ENCODE results near the gene LAMP2.
"Not testable (repeated sequence)": the region's sequence is repeated elsewhere in the genome, so short reads cannot be mapped to it uniquely, and the experiment has no call there.

The LAMP2 gene

GRCh38 chrX:120468825-120469525 is at the start of gene LAMP2:
TSS of gene LAMP2 (minus strand) at chrX:120469296. CDS start at chrX:120469169, 127 bp downstream.
- Histone ChIP-seq H3K27ac (ENCODE audit: low read depth in 2 of 2, low read length in 2 of 2) (peak within 1 kb of the TSS; percentile 81 to 87), H3K36me3 (ENCODE audit: control insufficient read depth in 2 of 2, insufficient read depth in 2 of 2, low read length in 2 of 2) (no peaks in the 10 kb centered on the region), H3K27me3 (ENCODE audit: control insufficient read depth in 2 of 2, insufficient read depth in 2 of 2, low read length in 2 of 2) (peaks cover 0 to 4% of the 10 kb centered on the region in 2 donors), H3K4me3 (ENCODE audit: low read length in 2 of 2) (peak within 1 kb of the TSS; percentile 72 to 90), H3K4me1 (ENCODE audit: control insufficient read depth in 2 of 2, insufficient read depth in 2 of 2, low read length in 2 of 2) (peaks cover 0 to 3% of the 10 kb centered on the region in 2 donors), H3K9ac (ENCODE audit: low read depth in 1 of 2, low read length in 2 of 2) (peak within 1 kb of the TSS; percentile 73 to 74), H3K9me3 (ENCODE audit: control insufficient read depth in 2 of 2, low read length in 2 of 2) (no peaks in the 10 kb centered on the region)

GRCh38 chrX:120517936-120518335 is 48.8 kb upstream of the LAMP2 start:
- Histone ChIP-seq H3K9ac (ENCODE audit: low read depth in 1 of 2, low read length in 2 of 2) (no peak overlapping the region), H3K36me3 (ENCODE audit: control insufficient read depth in 2 of 2, insufficient read depth in 2 of 2, low read length in 2 of 2) (no peaks in the 10 kb centered on the region)

GRCh38 chrX:120514236-120514635 is 45.1 kb upstream of the LAMP2 start:
- no peak overlapping the region for H3K27ac ChIP-seq (ENCODE audit: low read depth in 2 of 2, low read length in 2 of 2)
- no peaks in the 10 kb centered on the region for H3K36me3 ChIP-seq (ENCODE audit: control insufficient read depth in 2 of 2, insufficient read depth in 2 of 2, low read length in 2 of 2)
- no peaks in the 10 kb centered on the region for H3K9me3 ChIP-seq (ENCODE audit: control insufficient read depth in 2 of 2, low read length in 2 of 2)
- no peaks in the 10 kb centered on the region for H3K27me3 ChIP-seq (ENCODE audit: control insufficient read depth in 2 of 2, insufficient read depth in 2 of 2, low read length in 2 of 2)
- H3K4me1 ChIP-seq (ENCODE audit: control insufficient read depth in 2 of 2, insufficient read depth in 2 of 2, low read length in 2 of 2): peaks cover 0 to 3% of the 10 kb centered on the region in 2 donors
- no peak overlapping the region for H3K4me3 ChIP-seq (ENCODE audit: low read length in 2 of 2)
- no peak overlapping the region for H3K9ac ChIP-seq (ENCODE audit: low read depth in 1 of 2, low read length in 2 of 2)

More at GRCh38 chrX:120517936-120518335, 48.8 kb upstream of the LAMP2 start:
- Histone ChIP-seq H3K27ac (ENCODE audit: low read depth in 2 of 2, low read length in 2 of 2) (no peak overlapping the region), H3K4me1 (ENCODE audit: control insufficient read depth in 2 of 2, insufficient read depth in 2 of 2, low read length in 2 of 2) (no peaks in the 10 kb centered on the region), H3K9me3 (ENCODE audit: control insufficient read depth in 2 of 2, low read length in 2 of 2) (no peaks in the 10 kb centered on the region), H3K4me3 (ENCODE audit: low read length in 2 of 2) (no peak overlapping the region), H3K27me3 (ENCODE audit: control insufficient read depth in 2 of 2, insufficient read depth in 2 of 2, low read length in 2 of 2) (no peaks in the 10 kb centered on the region)

- H3K27me3 ChIP-seq (ENCODE audit: control insufficient read depth in 2 of 2, insufficient read depth in 2 of 2, low read length in 2 of 2): no peaks in the 10 kb centered on the region
- H3K9ac ChIP-seq (ENCODE audit: low read depth in 1 of 2, low read length in 2 of 2): no peak overlapping the region
- peaks cover 0 to 3% of the 10 kb centered on the region in 2 donors for H3K4me1 ChIP-seq (ENCODE audit: control insufficient read depth in 2 of 2, insufficient read depth in 2 of 2, low read length in 2 of 2)
- H3K27ac ChIP-seq (ENCODE audit: low read depth in 2 of 2, low read length in 2 of 2): no peak overlapping the region
- no peak overlapping the region for H3K4me3 ChIP-seq (ENCODE audit: low read length in 2 of 2)
- H3K36me3 ChIP-seq (ENCODE audit: control insufficient read depth in 2 of 2, insufficient read depth in 2 of 2, low read length in 2 of 2): no peaks in the 10 kb centered on the region
- H3K9me3 ChIP-seq (ENCODE audit: control insufficient read depth in 2 of 2, low read length in 2 of 2): no peaks in the 10 kb centered on the region
These were observed 43.5 kb upstream of the LAMP2 start for GRCh38 chrX:120512627-120513026.

GRCh38 chrX:120512222-120512621 is 43.1 kb upstream of the LAMP2 start:
- Histone ChIP-seq H3K4me3 (ENCODE audit: low read length in 2 of 2) (no peak overlapping the region), H3K9me3 (ENCODE audit: control insufficient read depth in 2 of 2, low read length in 2 of 2) (no peaks in the 10 kb centered on the region), H3K27me3 (ENCODE audit: control insufficient read depth in 2 of 2, insufficient read depth in 2 of 2, low read length in 2 of 2) (no peaks in the 10 kb centered on the region), H3K27ac (ENCODE audit: low read depth in 2 of 2, low read length in 2 of 2) (no peak overlapping the region), H3K4me1 (ENCODE audit: control insufficient read depth in 2 of 2, insufficient read depth in 2 of 2, low read length in 2 of 2) (peaks cover 0 to 3% of the 10 kb centered on the region in 2 donors), H3K9ac (ENCODE audit: low read depth in 1 of 2, low read length in 2 of 2) (no peak overlapping the region), H3K36me3 (ENCODE audit: control insufficient read depth in 2 of 2, insufficient read depth in 2 of 2, low read length in 2 of 2) (no peaks in the 10 kb centered on the region)

- Histone ChIP-seq H3K4me1 (ENCODE audit: control insufficient read depth in 2 of 2, insufficient read depth in 2 of 2, low read length in 2 of 2) (no peaks in the 10 kb centered on the region), H3K4me3 (ENCODE audit: low read length in 2 of 2) (no peak overlapping the region), H3K9ac (ENCODE audit: low read depth in 1 of 2, low read length in 2 of 2) (no peak overlapping the region), H3K36me3 (ENCODE audit: control insufficient read depth in 2 of 2, insufficient read depth in 2 of 2, low read length in 2 of 2) (no peaks in the 10 kb centered on the region), H3K27ac (ENCODE audit: low read depth in 2 of 2, low read length in 2 of 2) (no peak overlapping the region), H3K9me3 (ENCODE audit: control insufficient read depth in 2 of 2, low read length in 2 of 2) (no peaks in the 10 kb centered on the region), H3K27me3 (ENCODE audit: control insufficient read depth in 2 of 2, insufficient read depth in 2 of 2, low read length in 2 of 2) (no peaks in the 10 kb centered on the region)
These were observed 35.5 kb upstream of the LAMP2 start for GRCh38 chrX:120504569-120504968.

GRCh38 chrX:120499301-120500072 is 30.4 kb upstream of the LAMP2 start:
- H3K27ac ChIP-seq (ENCODE audit: low read depth in 2 of 2, low read length in 2 of 2): no peak overlapping the region
- no peak overlapping the region for H3K9ac ChIP-seq (ENCODE audit: low read depth in 1 of 2, low read length in 2 of 2)
- H3K9me3 ChIP-seq (ENCODE audit: control insufficient read depth in 2 of 2, low read length in 2 of 2): no peaks in the 10 kb centered on the region
- no peaks in the 10 kb centered on the region for H3K36me3 ChIP-seq (ENCODE audit: control insufficient read depth in 2 of 2, insufficient read depth in 2 of 2, low read length in 2 of 2)
- H3K27me3 ChIP-seq (ENCODE audit: control insufficient read depth in 2 of 2, insufficient read depth in 2 of 2, low read length in 2 of 2): no peaks in the 10 kb centered on the region
- H3K4me1 ChIP-seq (ENCODE audit: control insufficient read depth in 2 of 2, insufficient read depth in 2 of 2, low read length in 2 of 2): no peaks in the 10 kb centered on the region
- H3K4me3 ChIP-seq (ENCODE audit: low read length in 2 of 2): no peak overlapping the region

- not testable (repeated sequence) for H3K27ac ChIP-seq (ENCODE audit: low read depth in 2 of 2, low read length in 2 of 2); H3K36me3 ChIP-seq (ENCODE audit: control insufficient read depth in 2 of 2, insufficient read depth in 2 of 2, low read length in 2 of 2); H3K9ac ChIP-seq (ENCODE audit: low read depth in 1 of 2, low read length in 2 of 2); H3K27me3 ChIP-seq (ENCODE audit: control insufficient read depth in 2 of 2, insufficient read depth in 2 of 2, low read length in 2 of 2); H3K4me1 ChIP-seq (ENCODE audit: control insufficient read depth in 2 of 2, insufficient read depth in 2 of 2, low read length in 2 of 2); H3K4me3 ChIP-seq (ENCODE audit: low read length in 2 of 2); H3K9me3 ChIP-seq (ENCODE audit: control insufficient read depth in 2 of 2, low read length in 2 of 2)
These were observed 21.0 kb upstream of the LAMP2 start for GRCh38 chrX:120490119-120490518.

- H3K4me3 ChIP-seq (ENCODE audit: low read length in 2 of 2): no peak overlapping the region
- no peaks in the 10 kb centered on the region for H3K9me3 ChIP-seq (ENCODE audit: control insufficient read depth in 2 of 2, low read length in 2 of 2)
- H3K27me3 ChIP-seq (ENCODE audit: control insufficient read depth in 2 of 2, insufficient read depth in 2 of 2, low read length in 2 of 2): no peaks in the 10 kb centered on the region
- no peak overlapping the region for H3K27ac ChIP-seq (ENCODE audit: low read depth in 2 of 2, low read length in 2 of 2)
- H3K36me3 ChIP-seq (ENCODE audit: control insufficient read depth in 2 of 2, insufficient read depth in 2 of 2, low read length in 2 of 2): no peaks in the 10 kb centered on the region
- H3K9ac ChIP-seq (ENCODE audit: low read depth in 1 of 2, low read length in 2 of 2): peak overlapping the region in 1 of 2 donors; percentile 69
- H3K4me1 ChIP-seq (ENCODE audit: control insufficient read depth in 2 of 2, insufficient read depth in 2 of 2, low read length in 2 of 2): no peaks in the 10 kb centered on the region
These were observed 17.7 kb upstream of the LAMP2 start for GRCh38 chrX:120486786-120487185.
